ENCODE data around the gene PCK2.
"Not testable (repeated sequence)": the region's sequence is repeated elsewhere in the genome, so short reads cannot be mapped to it uniquely, and the experiment has no call there.

The PCK2 gene

DNA sequence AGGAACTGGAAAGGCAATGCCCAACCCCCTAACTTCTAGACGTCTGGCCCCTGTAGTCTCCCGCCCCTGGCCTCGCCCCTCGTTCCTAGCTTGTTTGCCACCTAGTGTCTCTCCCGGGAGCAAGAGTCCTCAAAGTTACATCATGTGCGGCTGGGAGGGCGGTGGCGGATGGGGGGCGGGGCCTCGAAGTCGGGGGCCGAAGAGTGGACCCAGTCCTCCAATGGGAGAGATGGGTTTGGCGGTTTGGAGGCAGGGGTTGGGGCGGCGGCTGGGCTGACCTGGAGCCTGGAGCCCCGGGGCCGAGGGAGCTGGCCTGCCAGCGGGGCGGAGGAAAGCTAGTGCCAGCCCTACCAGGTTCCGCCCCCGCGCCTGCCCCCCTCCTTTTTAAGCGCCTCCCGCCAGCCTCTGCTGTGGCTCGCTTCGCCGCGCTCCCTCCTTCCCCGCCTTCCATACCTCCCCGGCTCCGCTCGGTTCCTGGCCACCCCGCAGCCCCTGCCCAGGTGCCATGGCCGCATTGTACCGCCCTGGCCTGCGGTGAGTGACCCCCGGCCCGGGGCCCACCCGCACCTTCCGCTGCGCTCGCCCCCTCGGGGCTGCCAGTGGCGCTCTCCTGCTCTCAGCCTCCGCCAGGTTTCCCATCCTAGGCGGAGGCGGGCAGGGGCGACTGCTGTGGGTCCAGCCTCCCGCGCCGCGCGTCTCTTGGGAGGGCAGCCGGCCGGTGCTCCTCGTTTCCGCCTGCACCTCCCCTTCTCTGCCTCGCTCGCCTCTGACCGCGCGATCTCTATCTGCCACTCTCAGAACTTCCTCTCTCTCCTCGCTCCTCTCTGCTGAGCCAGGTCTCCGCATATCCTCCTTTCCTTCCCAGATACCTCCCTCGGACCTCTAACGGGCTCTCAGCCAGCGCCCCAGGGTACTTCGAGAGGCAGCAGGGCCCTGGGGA, at the start of gene PCK2:
Gene PCK2 (plus strand): TSS at position 411 of the 940 bp plus-strand sequence. CDS start 95 bp downstream, at position 506.
- Mint-ChIP-seq H3K4me1 (peaks cover 25% of the 10 kb centered on the region), H3K9me3 (no peaks in the 10 kb centered on the region), H3K27ac (peak within 1 kb of the TSS; percentile 97), H3K36me3 (ENCODE audit: low read depth) (peaks cover 23% of the 10 kb centered on the region), H3K4me3 (peak within 1 kb of the TSS; percentile 98), H3K27me3 (no peaks in the 10 kb centered on the region)
- peak; percentile 81 for ATAC-seq
- DNase-seq, result peak; percentile 90

DNA sequence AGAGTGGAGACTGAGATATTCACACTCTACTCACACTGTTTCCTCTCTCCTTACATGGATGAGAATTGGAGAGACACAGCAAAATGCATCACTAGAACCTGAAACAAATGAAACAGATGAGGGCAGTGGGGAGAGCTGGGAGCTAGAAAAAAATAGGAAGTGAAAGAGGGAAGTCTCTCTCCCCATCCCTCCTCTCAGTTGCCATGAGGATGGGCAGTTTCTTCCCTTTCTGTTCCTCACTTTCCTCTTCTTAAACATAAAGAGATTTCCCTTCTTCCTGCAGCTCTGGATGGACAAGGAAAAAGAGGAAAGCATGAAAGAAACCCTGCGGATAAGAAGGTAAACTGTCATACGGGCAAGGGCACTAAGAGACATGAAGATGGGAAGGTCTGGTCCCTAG, 45.1 kb upstream of the PCK2 start:
- not testable (repeated sequence) for ATAC-seq; H3K9me3 Mint-ChIP-seq; DNase-seq; H3K4me3 Mint-ChIP-seq; H3K36me3 Mint-ChIP-seq (ENCODE audit: low read depth); H3K27ac Mint-ChIP-seq
- peaks cover 36% of the 10 kb centered on the region for H3K4me1 Mint-ChIP-seq
- peaks cover 21% of the 10 kb centered on the region for H3K27me3 Mint-ChIP-seq

GRCh38 chr14:24050753-24051152, 43.4 kb upstream of the PCK2 start:
- H3K4me3 Mint-ChIP-seq, result peak overlapping the region; percentile 70
- not testable (repeated sequence) for H3K36me3 Mint-ChIP-seq (ENCODE audit: low read depth); DNase-seq; H3K9me3 Mint-ChIP-seq; ATAC-seq
- peak overlapping the region; percentile 68 for H3K27ac Mint-ChIP-seq
- H3K27me3 Mint-ChIP-seq, result peaks cover 26% of the 10 kb centered on the region
- peaks cover 30% of the 10 kb centered on the region for H3K4me1 Mint-ChIP-seq

GRCh38 chr14:24051176-24051788, 42.8 kb upstream of the PCK2 start:
- no peak for ATAC-seq
- Mint-ChIP-seq H3K4me1 (peaks cover 30% of the 10 kb centered on the region), H3K4me3 (peak overlapping the region; percentile 70), H3K27ac (peak overlapping the region; percentile 68), H3K9me3 (no peaks in the 10 kb centered on the region), H3K36me3 (ENCODE audit: low read depth) (no peaks in the 10 kb centered on the region), H3K27me3 (peaks cover 27% of the 10 kb centered on the region)
- DNase-seq, result no peak

DNA sequence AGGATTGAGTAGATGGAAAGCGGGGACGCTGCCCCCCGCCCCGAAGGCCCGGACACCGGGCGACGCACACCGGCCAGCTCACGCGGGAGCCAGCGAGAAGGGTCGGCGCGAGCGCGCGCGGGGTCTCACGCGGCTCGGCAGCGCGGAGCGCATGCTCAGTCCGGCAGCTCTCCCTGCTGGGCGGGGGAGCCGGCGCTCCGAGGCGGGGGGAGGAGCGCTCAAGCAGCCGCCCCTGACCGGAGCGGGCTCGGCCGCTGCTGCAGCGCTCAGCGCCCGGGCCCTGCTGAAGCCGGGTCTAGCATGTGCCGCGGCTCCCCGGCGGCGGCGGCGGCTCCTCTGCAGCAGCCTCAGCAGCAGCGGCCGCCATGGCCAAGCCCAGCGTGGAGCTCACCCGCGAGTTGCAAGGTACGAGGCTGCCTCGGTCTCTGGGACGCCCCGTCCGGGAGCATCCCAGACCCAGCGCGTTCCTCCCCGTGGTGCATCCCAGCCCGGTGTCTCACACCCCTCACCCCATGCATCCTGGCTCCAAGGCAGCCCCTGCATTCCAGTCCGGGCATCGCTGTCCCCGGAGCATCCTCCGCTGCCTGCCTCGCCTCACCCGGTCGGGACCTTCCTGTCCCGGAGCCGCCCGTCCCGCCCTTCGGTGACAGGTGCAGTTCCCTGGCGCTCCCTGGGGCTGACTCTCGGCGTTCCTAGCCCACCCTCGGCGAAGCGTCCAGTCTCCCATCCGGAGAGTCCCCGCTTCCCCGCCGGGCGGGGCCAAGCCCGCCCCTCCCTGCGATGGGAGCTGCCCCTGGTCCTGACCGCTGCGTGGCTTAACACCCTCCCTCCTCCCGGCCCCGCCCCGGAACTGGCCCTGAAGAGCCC, 42.1 kb upstream of the PCK2 start, which contains the start of gene CARMIL3:
Gene CARMIL3 (plus strand): TSS at position 221 of the 867 bp plus-strand sequence. CDS start 145 bp downstream, at position 366.
- peaks cover 31% of the 10 kb centered on the region for H3K27me3 Mint-ChIP-seq

DNA sequence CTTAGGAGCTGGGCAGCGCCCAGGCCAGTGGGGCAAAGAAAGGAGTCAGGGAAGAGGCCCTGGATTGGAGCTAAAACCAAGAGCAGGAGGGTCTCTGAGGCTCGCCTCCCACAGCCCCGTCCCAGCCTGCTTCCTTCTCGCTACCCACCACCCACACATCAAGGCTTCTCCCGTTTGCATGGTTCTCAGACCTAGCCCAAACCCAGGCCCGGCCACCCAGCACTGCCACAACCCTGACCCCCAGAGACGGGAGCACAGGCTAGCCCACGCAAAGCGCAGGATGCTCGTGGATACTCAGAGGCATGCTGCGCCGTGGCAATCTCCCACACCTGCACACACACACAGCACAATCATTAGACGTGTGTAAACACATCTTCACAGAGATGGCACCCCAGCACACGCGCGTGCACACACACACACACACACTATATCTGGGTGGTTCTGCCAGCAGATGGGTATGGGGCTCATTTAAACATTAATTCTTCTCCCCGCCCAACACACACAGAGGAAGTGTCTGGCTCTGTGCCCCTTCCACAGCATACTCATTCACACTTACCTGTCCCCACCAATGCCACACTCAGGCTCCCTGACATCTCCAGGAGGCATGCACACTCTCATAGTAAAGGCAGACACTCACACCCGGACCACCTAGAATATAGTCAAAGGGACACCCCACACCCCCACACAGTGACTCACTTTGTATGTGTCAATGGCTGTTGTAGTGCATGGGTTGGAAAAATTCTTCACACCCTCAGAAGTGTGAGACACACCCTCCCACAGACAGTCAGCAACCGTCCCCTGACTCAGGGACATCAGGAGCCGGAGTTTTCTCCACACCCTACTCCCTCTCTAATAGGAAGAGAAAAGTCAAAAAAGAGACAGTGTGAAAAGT, 41.2 kb upstream of the PCK2 start:
- DNase-seq (peak; percentile 67), ATAC-seq (peak; percentile 94)
- peaks cover 31% of the 10 kb centered on the region for H3K27me3 Mint-ChIP-seq

More for the DNA sequence above, 42.1 kb upstream of the PCK2 start, which contains the start of gene CARMIL3:
- peak within 1 kb of the TSS; percentile 74 for H3K4me3 Mint-ChIP-seq
- no peaks in the 10 kb centered on the region for H3K36me3 Mint-ChIP-seq (ENCODE audit: low read depth)
- H3K4me1 Mint-ChIP-seq, result peaks cover 30% of the 10 kb centered on the region
- H3K9me3 Mint-ChIP-seq, result no peaks in the 10 kb centered on the region
- ATAC-seq (peak; percentile 24), DNase-seq (peak; percentile 71)
- peak within 1 kb of the TSS; percentile 75 for H3K27ac Mint-ChIP-seq

GRCh38 chr14:24053548-24054323, 40.4 kb upstream of the PCK2 start:
- ATAC-seq (peak; percentile 1), DNase-seq (no peak)
- Mint-ChIP-seq H3K4me3 (peak overlapping the region; percentile 74), H3K27ac (peak overlapping the region; percentile 75), H3K9me3 (no peaks in the 10 kb centered on the region), H3K27me3 (peaks cover 31% of the 10 kb centered on the region), H3K4me1 (peaks cover 30% of the 10 kb centered on the region), H3K36me3 (ENCODE audit: low read depth) (no peaks in the 10 kb centered on the region)

More for the DNA sequence above, 41.2 kb upstream of the PCK2 start:
- H3K9me3 Mint-ChIP-seq, result no peaks in the 10 kb centered on the region
- H3K27ac Mint-ChIP-seq, result peak overlapping the region; percentile 75
- H3K36me3 Mint-ChIP-seq (ENCODE audit: low read depth), result no peaks in the 10 kb centered on the region
- peak overlapping the region; percentile 74 for H3K4me3 Mint-ChIP-seq
- peaks cover 30% of the 10 kb centered on the region for H3K4me1 Mint-ChIP-seq

GRCh38 chr14:24054324-24054641, 39.8 kb upstream of the PCK2 start:
- Mint-ChIP-seq H3K9me3 (no peaks in the 10 kb centered on the region), H3K4me3 (no peak overlapping the region), H3K36me3 (ENCODE audit: low read depth) (no peaks in the 10 kb centered on the region), H3K27me3 (peaks cover 29% of the 10 kb centered on the region), H3K4me1 (peaks cover 28% of the 10 kb centered on the region), H3K27ac (no peak overlapping the region)
- DNase-seq (no peak), ATAC-seq (no peak)

- H3K4me3 Mint-ChIP-seq, result no peak overlapping the region
- H3K27ac Mint-ChIP-seq, result no peak overlapping the region
- H3K36me3 Mint-ChIP-seq (ENCODE audit: low read depth), result no peaks in the 10 kb centered on the region
- peaks cover 29% of the 10 kb centered on the region for H3K27me3 Mint-ChIP-seq
- ATAC-seq, result no peak
- no peaks in the 10 kb centered on the region for H3K9me3 Mint-ChIP-seq
- H3K4me1 Mint-ChIP-seq, result peaks cover 28% of the 10 kb centered on the region
- no peak for DNase-seq
Measured at GRCh38 chr14:24054646-24055045, 39.5 kb upstream of the PCK2 start.

GRCh38 chr14:24055971-24056799, 37.9 kb upstream of the PCK2 start:
- ATAC-seq (no peak), DNase-seq (no peak)
- H3K4me1 Mint-ChIP-seq, result peaks cover 25% of the 10 kb centered on the region
- H3K36me3 Mint-ChIP-seq (ENCODE audit: low read depth), result no peaks in the 10 kb centered on the region
- H3K27ac Mint-ChIP-seq, result no peak overlapping the region
- peaks cover 20% of the 10 kb centered on the region for H3K27me3 Mint-ChIP-seq
- H3K9me3 Mint-ChIP-seq, result no peaks in the 10 kb centered on the region
- H3K4me3 Mint-ChIP-seq, result no peak overlapping the region

- Mint-ChIP-seq H3K4me1 (peaks cover 21% of the 10 kb centered on the region), H3K36me3 (ENCODE audit: low read depth) (no peaks in the 10 kb centered on the region), H3K27me3 (peaks cover 19% of the 10 kb centered on the region), H3K27ac (no peak overlapping the region), H3K9me3 (no peaks in the 10 kb centered on the region), H3K4me3 (no peak overlapping the region)
- ATAC-seq, result no peak
- DNase-seq, result no peak
Measured at GRCh38 chr14:24056800-24057184, 37.3 kb upstream of the PCK2 start.

DNA sequence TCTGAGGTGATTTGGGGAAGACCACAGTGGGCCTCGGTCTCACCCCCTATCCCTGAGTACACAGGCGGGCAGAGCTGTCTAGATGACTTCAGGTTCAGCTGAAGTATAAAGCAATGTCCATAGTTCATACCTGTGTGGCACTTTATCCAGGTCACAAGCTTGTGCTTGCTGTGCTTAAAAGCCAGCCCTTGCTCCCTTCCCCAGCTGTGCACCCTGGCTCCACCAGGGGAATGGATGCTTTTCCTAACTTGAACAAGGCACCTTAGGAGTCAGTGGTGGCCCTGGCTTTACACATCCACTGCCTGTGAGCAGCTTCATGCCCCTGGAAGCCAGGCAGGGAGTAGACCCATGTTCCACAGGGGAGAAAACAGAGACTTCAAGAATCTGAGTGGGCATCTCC, 36.8 kb upstream of the PCK2 start:
- no peak for DNase-seq
- peaks cover 20% of the 10 kb centered on the region for H3K4me1 Mint-ChIP-seq
- no peaks in the 10 kb centered on the region for H3K36me3 Mint-ChIP-seq (ENCODE audit: low read depth)
- H3K27ac Mint-ChIP-seq, result no peak overlapping the region
- no peak for ATAC-seq
- peaks cover 19% of the 10 kb centered on the region for H3K27me3 Mint-ChIP-seq
- no peak overlapping the region for H3K4me3 Mint-ChIP-seq
- no peaks in the 10 kb centered on the region for H3K9me3 Mint-ChIP-seq
